Hematopoietic multipotent progenitor cell treated with erythropoietin and hydrocortisone succinate and interleukin-3 and kit ligand, for 6 days (in vitro differentiated cells): ENCODE measurements around the gene SLC22A5.

Experiments
- DNase-seq: peaks from one replicate; pipeline ENCODE4 v3.0.0-alpha.2; 2015

The SLC22A5 gene

DNA sequence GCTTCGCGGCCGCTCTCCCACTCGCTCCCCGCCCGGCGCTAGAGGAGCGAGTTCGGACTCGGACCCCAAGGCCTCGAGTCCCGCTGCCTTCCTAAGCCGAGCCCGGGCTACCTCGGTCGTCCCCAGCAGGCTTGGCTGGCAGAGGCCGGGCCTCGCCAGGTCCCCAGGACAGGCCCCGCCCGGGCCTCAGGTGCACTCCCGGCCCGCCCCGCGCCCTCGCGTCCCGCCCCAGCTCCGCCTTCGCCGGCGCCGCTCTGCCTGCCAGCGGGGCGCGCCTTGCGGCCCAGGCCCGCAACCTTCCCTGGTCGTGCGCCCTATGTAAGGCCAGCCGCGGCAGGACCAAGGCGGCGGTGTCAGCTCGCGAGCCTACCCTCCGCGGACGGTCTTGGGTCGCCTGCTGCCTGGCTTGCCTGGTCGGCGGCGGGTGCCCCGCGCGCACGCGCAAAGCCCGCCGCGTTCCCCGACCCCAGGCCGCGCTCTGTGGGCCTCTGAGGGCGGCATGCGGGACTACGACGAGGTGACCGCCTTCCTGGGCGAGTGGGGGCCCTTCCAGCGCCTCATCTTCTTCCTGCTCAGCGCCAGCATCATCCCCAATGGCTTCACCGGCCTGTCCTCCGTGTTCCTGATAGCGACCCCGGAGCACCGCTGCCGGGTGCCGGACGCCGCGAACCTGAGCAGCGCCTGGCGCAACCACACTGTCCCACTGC lies at the start of gene SLC22A5:
SLC22A5 (plus strand) TSS at position 237 of the 707 bp plus-strand sequence; CDS start at position 500, 263 bp downstream.
- DNase-seq: peak; percentile 69

DNA sequence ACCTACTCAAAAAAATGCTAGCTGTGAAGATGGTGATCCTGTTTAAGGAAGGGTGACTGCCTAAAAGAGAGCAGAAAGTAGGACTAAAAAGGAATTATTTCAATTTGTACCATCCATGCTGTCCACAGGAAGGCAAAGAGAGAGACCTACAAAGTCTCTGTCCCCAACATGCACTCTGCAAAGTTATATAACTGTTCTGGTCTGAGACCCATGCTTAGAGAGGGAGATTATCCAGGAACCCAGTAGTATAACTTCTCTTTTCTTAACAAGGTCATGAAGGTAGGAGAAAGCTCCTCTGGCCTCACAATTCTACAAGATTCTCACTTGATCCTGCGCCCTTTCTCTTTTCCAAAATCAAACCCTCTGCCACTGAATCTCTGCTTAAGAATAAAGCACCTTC lies 49.5 kb upstream of the SLC22A5 start:
- no peak for DNase-seq

DNA sequence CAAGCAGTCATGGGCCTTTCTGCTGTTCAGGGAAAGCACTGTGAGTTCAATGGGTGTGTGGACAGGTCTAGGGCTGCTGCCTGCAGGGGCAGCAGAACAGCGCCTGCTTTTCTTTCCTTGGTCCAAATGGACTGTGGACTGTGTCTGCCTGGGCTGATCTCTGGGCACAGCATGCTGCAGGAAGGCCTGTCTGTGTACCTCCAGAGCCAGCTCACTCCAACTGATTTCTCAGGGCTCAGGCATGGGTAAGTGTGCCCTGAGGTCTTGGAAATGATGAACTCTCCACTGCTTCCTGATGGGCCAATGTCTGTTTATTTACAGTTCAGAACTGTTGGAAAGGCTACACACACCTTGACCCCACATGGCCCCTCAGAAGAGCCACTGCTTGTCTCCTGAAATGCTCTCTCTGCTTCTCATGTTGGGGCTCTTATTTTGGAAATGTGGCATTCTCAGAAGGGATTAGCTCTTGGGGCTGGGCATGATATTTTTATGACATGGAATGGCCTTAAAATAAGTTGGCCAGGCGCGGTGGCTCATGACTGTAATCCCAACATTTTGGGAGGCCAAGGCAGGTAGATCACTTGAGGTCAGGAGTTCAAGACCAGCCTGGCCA lies 48.3 kb upstream of the SLC22A5 start:
- no peak for DNase-seq

DNA sequence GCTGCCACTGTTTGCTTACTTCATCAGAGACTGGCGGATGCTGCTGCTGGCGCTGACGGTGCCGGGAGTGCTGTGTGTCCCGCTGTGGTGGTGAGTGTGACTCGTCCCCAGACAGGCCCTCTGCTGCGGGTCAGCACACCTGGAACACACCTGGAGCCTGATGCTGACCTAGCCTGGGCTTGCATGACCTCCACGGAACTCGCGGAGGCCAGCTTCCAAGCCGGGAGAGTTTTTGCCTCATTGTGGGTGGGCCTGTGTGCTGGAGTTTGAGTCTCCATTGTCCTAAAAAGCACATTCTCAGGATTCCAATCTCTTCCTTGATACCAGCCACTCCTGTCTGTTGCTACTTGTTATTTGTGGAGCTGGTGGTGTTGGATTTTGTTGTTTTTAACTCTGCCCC lies 47.2 kb upstream of the SLC22A5 start:
- DNase-seq: no peak

DNA sequence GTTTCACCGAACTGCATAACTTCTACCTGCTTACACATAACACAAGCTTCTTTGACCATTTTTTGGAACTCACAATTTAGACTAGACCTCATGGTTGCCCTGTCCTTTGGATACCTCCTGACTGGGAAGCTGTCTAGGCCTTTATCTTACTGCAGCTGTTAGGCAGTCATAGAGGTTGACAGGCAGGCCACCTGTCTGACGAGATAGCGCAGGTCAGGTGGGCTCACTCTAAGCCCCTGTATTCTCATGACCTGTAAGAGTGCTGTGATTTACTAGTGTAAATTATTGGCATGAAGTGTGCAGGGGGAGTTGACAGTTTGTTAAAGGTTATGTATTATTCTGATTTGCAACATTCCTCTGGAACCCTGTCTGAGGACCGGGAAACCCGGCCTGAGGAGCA lies 46.3 kb upstream of the SLC22A5 start:
- no peak for DNase-seq

DNA sequence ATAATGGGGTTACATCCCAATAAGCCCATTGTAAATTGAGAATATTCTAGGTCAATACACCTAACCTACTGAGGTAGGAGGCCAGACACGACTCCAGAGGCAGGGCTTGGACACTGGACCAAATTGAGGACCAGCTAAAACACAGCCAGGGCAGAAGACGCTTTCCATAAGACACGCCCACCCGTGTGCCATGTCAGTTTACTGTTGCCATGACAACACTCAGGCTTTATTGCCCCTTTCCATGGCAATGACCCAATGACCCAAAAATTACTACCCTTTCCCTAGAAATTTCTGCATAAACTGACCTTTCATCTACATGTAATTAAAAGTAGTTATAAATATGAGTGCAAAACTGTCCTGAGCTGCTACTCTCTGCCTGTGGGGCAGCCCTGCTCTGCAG lies 43.8 kb upstream of the SLC22A5 start:
- no peak for DNase-seq

DNA sequence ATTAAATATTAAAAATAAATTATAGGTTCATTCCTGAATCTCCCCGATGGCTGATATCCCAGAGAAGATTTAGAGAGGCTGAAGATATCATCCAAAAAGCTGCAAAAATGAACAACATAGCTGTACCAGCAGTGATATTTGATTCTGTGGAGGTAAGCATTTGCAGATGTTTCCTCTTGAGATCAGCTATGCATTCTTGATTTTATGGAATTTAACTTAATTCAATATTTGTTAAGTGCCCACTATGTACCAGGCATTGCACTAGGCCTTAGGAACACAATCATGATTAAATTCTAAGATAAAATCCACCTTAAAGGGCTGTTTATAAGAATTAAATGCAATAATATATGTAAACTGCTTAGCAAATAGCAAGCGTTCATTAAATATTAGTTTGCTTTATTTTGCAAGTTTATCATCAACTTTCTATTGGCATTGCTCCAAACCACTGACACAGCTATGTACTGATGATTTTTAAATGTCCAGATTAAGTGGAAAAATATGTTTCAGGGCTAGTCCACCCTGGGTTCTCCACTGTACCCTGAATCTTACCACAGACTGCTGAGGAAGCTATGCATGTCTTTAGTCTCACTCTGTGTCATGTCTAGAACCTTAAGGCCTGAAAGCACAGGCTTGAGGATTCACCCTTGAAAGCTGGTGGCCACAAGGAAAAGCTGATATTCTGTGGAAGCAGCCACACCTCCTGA lies 42.1 kb upstream of the SLC22A5 start:
- DNase-seq: peak; percentile 67

DNA sequence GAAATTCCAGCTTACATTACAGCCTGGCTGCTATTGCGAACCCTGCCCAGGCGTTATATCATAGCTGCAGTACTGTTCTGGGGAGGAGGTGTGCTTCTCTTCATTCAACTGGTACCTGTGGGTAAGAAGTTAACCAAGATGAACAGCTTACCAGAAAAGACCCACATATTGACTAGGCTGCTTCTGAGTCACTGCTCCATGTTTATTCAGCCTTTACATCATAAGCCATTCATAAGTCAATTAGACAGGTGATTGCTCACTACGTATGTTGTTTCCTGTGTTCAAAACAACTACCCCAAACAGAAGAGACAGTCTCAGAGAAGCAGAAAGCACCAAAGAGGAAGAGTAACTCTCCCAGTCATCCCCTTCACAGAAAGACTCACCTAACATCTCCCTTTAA lies 34.7 kb upstream of the SLC22A5 start:
- DNase-seq: no peak

DNA sequence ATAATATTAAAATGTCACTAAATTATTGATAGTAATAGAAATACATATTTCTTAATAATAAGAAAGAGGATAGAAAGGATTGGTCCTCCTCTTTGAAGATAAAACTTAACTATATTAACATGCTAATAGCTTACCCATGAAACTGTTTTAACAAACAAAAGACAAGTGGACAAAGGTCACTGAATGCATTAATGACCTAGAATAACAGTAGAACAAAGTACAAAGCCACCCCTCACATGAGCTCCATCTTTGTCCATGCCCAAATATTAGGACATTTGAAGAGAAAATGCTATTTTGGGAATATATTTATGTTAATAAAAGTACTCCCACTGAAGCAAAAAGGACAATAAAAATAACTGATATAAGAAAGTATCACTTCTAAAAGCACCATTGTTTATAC lies 34.1 kb upstream of the SLC22A5 start:
- DNase-seq: no peak

DNA sequence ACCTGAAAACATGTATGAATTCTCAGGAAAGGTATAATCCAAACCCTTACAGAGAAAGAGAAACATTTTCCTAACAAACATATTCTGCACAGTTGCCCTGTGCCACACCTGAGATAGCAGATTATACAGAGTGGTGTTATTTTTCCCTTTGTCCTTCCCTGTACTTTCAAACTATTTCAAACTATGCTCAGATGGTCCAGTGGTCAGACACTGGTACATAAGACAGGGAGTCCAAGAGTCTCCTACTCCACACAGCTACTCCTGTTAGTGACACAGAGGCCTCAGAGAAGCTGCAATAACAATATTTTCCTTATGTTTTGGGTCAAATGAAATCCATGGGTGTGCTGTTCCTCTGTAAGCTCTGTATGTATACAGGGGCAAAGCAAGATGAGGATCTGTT lies 30.0 kb upstream of the SLC22A5 start:
- no peak for DNase-seq

DNA sequence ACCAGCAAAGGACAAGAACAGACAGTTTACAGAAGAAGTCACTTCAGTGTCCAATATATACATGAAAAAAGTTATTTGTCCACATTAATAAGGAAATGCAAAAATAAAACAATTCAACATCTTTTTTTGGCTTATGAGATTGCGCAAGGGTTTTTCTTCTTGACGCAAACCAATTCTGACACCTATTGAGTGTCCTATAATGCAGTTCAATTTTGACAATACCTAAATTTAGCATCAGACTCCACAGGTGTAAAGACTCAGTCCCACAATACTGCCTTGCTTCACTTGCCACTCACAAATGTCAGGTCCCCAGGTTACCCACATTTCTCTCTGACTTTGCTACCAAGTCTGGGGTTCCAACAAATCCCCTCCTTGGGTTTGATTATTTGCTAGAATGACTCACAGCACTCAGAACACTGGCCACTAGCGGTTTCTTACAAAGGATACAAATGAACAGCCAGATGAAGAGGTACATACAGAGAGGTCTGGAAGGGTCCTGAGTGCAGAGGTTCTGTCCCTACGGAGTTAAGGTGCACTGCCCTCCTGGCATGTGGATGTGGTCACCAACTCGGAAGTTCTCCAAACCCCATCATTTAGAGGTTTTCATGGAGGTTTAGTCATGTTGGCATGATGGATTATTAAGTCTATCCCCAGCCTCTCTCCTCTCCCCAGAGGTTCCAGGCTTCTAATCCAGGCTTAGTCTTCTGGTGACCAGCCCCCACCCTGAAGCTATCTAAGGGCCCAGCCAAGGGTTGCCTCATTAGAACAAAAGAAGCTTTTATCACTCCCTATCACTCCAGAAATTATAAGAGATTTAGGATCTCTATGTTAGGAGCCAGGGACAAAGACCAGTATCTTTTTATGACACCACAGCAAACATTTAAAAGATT lies 27.0 kb upstream of the SLC22A5 start:
- DNase-seq: no peak

DNA sequence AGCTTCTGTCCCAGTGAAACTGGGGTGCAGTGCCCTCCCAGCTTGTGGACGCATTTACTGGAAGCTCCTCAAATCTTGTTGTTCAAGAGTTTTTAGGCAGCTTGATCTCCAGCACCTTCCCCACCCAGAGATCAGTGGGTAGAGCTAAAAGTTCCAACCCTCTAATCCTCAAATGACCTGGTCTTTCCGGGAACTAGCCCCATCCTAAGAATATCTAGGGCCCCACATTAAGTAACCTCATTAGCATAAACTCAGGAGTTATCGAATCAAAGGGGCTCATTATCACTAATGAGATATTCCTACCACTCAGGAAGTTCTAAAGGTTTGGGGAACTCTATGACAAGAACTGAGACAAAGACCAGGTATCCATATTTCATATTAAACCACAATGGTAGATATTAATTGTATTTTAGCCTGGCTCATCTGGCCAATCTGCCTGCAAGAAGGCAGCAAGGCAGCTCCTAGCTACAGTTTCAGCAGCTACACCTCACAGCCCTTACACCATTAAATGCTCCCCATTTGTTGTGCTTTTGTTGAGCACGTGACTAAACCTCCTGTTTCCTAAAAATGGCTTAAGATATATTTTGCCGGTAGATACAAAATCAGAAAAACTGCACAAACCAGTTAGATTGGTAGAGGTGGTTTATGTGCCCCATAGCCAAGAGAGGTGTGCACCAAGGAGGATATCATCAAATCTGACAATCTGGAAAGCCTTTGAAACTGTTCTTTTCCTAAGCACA lies 24.6 kb upstream of the SLC22A5 start:
- no peak for DNase-seq

DNA sequence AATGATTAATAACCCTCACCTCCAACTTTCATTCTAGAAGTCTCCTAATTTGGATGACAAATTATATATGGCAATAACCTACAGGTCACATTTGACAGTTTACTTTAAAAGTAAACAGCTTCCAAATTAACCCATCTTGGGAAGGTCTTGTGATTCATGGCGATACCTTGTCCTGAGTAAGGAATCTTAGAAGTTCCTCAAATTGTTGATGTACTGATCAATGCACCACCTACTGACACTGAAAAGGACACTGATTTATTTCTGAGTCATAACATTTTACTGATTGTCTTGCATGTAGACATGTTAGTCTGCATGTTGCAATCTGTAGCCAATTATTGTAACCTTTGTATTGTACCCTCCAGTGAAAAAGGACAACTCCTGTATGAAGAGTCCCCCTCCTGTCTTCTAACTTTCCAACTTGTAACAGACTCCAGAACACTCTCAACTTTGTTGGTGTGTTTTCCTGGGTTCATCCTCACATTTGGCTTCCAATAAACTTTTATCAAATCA lies 16.0 kb upstream of the SLC22A5 start:
- no peak for DNase-seq

DNA sequence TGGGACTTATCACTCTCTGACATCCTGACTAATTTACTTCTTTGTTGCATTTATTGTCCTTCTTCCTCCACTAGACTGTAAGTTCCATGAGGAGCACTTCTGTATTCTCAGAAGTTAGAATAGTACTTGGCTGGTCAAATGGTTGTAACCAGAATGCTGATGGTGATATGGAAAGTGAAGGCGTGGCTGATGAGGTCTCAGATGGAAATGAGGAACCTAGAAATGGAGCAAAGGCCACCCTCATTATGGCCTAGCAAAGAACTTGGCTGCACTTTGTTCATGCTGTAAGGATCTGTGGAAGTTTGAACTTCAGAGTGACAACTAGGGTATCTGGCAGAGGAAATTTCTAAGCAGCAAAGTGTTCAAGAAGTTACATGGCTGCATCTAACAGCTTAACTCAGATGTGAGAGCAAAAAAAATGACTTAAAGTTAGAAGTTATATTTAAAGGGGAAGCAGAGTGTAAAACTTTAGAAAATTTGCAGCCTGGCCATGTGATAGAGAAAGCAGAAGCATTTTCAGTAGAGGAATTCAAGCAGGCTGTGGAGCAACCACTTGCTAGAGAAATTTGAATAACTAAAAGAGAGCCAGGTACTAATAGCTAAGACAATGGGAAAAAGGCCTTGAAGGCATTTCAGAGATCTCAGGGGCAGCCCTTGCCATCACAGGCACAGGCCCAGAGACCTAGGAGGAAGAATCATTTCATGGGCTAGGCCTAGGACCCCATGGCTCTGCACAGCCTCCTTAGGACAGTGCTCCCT lies 14.9 kb upstream of the SLC22A5 start:
- DNase-seq: peak; percentile 55

DNA sequence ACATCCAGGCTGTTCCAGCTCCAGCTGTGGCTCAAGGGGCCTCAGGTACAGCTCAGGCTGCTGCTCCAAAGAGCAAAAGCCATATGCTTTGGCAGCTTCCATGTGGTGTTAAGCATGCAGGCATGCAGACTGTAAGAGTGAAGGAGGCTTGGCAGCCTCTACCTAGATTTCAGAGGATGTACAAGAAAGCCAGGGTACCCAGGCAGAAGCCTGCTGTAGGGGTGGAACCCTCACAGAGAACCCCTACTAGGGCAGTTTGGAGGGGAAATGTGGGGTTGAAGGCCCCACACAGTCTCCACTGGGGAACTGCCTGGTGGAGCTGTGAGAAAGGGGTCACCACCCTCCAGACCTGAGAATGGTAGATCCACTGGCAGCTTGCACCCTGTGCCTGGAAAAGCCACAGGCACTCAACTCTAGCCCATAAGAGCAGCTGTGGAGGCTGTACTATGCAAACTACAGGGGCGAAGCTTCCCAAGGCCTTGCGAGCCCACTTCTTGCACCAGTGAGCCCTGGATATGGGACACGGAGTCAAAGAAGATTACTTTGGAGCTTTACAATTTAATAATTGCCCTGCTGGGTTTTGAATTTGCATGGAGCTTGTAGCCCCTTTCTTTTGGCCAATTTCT lies 14.3 kb upstream of the SLC22A5 start:
- DNase-seq: no peak

DNA sequence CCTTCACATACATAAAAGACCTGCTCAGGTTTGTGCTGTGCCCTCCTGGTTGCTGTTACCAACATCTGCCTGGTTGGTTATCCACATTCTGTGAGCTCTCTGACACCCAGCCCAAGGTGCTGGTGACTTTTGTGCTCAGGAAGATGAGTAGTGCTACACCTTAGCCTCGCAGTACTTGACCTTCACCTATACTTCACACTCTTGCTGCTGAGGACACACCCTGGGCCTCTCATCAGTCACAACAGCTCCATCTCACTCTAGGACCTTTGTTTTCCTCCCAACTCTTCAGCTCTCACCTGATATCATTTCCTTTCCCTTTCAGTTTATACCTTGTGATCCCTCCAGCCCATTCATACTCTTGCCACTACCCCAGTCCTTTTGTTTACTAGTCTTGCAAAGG lies 10.7 kb upstream of the SLC22A5 start:
- DNase-seq: no peak

DNA sequence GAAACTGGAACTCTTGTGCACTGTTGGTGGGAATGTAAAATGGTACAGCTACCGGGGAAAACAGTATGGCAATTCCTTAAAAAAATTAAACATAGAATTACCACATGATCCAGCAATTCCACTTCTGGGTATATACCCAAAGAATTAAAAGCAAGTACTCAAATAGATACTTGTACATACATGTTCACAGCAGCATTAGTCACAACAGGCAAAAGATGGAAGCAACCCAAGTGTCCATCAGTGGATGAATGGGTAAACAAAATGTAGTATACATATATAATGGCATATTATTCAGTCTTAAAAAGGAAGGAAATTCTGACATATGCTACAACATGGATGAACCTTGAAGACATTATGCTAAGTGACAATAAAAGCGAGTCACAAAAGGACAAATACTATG lies 7.4 kb upstream of the SLC22A5 start:
- DNase-seq: no peak

DNA sequence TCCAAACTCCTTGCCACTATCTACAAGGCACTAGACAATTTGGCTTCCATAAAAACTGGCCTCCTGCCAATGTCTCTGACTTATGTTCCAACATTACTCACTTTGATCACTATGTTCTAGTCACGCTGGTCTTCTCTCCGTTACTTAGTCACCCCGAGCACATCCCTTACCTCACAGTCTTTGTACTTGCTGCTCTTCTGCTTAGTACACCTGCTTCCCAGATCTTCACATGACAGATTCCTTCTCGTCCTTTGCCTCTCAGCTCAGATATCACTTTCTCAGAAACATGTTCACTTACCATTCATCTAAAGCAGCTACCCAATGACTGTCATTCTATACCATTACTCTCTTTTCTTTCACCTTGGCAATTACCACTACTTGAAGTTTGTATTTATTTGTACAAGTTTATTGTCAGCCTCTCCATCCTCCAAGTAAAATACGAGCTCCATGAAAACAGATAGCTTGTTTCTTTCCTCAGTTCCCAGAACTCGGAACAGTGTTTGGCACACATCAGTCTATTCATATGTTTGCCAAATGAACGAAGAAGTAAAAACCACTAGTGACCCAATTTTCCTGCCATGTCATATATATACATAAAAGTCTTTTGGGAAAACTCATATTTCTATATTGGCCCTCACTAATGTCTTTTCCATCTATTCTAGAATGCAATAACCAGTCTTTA lies 5.9 kb upstream of the SLC22A5 start:
- peak; percentile 74 for DNase-seq

DNA sequence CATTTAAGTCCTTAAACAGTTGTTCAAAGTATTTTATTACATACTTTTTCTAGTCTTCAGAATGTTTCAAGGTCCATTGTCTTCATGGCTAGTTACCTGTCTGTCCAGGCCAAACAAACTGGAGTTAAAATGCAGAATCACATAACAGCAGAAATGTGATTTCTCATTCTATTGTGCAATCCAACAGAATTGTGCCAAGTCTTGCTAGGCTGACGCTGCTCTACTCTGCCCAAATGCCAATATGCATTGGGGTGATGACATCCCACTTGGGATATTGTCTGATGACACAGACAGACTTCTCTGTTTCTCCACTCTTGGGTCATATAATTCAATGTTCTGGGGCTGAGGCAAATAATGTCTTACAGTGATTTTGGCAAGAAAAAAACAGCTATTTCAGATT lies 5.2 kb upstream of the SLC22A5 start:
- DNase-seq: peak; percentile 32

DNA sequence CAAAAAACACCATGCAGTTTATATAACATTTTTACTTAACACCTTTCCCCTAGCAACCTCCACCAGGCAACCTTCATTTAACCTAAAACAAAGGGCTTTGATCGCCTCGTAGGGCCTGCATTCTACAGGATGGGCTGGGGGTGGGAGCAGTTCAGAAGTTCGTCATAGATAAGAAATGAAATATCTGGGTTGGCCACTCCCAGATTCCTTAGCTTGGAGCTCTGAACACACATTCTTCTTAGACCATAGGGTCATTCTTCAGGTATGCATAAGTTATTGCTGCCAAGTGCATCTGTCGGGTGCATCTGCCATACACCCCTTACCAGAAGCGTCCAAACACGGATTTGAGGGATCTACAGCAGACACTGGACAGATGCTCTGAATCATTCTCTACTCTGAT lies 4.3 kb upstream of the SLC22A5 start:
- DNase-seq: peak; percentile 45
